Body of pancreas (tissue), 4 donors: Measurements from ENCODE around the gene DNAI2.

ENCODE experiments used
- POLR2A ChIP-seq, 3 donors: fragments of 450-650 bp; IDR thresholded peaks; one replicate each; pipeline ENCODE4 v1.6.1; 2016; ENCODE audit warnings: antibody characterized with exemption in 3 of 3, mild to moderate bottlenecking in 2 of 3
- TF ChIP-seq, protein P1 (sequence below), 7 experiments: fragments of 450-650 bp in 4 of 7; fragments of 200-600 bp in 3 of 7; sonication (generic) in 3 of 7; IDR thresholded peaks; one replicate each; pipeline ENCODE4 v1.5.1; 2016 to 2019; ENCODE audit warnings: antibody characterized with exemption in 7 of 7

DNA sequence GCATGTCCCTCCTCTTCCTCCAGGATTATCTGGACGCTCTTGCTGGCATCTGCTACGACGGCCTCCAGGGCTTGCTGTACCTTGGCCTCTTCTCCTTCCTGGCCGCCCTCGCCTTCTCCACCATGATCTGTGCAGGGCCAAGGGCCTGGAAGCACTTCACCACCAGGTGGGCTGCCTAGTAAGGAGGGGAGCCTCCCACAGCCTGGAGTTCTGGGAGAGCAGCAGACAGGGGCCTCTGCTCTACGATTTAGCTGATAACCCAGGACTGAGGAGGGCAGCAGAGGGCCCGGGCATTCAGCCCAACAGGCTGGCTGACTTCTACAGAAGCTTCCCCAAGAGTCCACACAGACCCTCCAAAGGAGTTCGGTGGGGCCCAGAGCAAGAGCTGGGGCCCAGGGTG lies 21.8 kb upstream of the DNAI2 start:
- TF ChIP-seq, protein P1, sequence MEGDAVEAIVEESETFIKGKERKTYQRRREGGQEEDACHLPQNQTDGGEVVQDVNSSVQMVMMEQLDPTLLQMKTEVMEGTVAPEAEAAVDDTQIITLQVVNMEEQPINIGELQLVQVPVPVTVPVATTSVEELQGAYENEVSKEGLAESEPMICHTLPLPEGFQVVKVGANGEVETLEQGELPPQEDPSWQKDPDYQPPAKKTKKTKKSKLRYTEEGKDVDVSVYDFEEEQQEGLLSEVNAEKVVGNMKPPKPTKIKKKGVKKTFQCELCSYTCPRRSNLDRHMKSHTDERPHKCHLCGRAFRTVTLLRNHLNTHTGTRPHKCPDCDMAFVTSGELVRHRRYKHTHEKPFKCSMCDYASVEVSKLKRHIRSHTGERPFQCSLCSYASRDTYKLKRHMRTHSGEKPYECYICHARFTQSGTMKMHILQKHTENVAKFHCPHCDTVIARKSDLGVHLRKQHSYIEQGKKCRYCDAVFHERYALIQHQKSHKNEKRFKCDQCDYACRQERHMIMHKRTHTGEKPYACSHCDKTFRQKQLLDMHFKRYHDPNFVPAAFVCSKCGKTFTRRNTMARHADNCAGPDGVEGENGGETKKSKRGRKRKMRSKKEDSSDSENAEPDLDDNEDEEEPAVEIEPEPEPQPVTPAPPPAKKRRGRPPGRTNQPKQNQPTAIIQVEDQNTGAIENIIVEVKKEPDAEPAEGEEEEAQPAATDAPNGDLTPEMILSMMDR (IDR thresholded peaks at IDR 0.05), result no peak
- no peak for TF ChIP-seq POLR2A (IDR thresholded peaks at IDR 0.05)
